NCI-H146 treated with DMSO at 0.1 percent for 48 hours (cell line): ENCODE measurements around the gene PRKG1.
"Not testable (repeated sequence)": the region's sequence is repeated elsewhere in the genome, so short reads cannot be mapped to it uniquely, and the experiment has no call there.

Experiments used
- DNase-seq: peaks from one replicate; lab custom pipeline; 2025; ENCODE audit not compliant: unreplicated experiment; lab: John Stamatoyannopoulos, UW

Gene PRKG1

GRCh38 chr10:51371743-51372142, 297.5 kb downstream of the PRKG1 start:
- DNase-seq: no peak

- no peak for DNase-seq
Observed at GRCh38 chr10:51375790-51376189, 301.5 kb downstream of the PRKG1 start.

- no peak for DNase-seq
Observed at GRCh38 chr10:51377070-51377931, 303.0 kb downstream of the PRKG1 start.

GRCh38 chr10:51377932-51378599, 303.8 kb downstream of the PRKG1 start:
- DNase-seq: no peak

GRCh38 chr10:51382181-51382580, 307.9 kb downstream of the PRKG1 start:
- DNase-seq: no peak

GRCh38 chr10:51384971-51385370, 310.7 kb downstream of the PRKG1 start:
- no peak for DNase-seq

GRCh38 chr10:51386248-51386885, 312.1 kb downstream of the PRKG1 start:
- no peak for DNase-seq

GRCh38 chr10:51389415-51390321, 315.4 kb downstream of the PRKG1 start:
- no peak for DNase-seq

- not testable (repeated sequence) for DNase-seq
Observed at GRCh38 chr10:51393006-51393405, 318.7 kb downstream of the PRKG1 start.

- no peak for DNase-seq
Observed at GRCh38 chr10:51394039-51394438, 319.8 kb downstream of the PRKG1 start.

GRCh38 chr10:51397244-51397643, 323.0 kb downstream of the PRKG1 start:
- no peak for DNase-seq

GRCh38 chr10:51397695-51398094, 323.4 kb downstream of the PRKG1 start:
- no peak for DNase-seq

GRCh38 chr10:51399840-51400239, 325.6 kb downstream of the PRKG1 start:
- DNase-seq: no peak

GRCh38 chr10:51400392-51401096, 326.3 kb downstream of the PRKG1 start:
- DNase-seq: no peak

- no peak for DNase-seq
Observed at GRCh38 chr10:51403521-51403920, 329.2 kb downstream of the PRKG1 start.

- no peak for DNase-seq
Observed at GRCh38 chr10:51405580-51406351, 331.5 kb downstream of the PRKG1 start.

- no peak for DNase-seq
Observed at GRCh38 chr10:51406581-51406980, 332.3 kb downstream of the PRKG1 start.

- DNase-seq: no peak
Observed at GRCh38 chr10:51416494-51416893, 342.2 kb downstream of the PRKG1 start.
